HepG2 (cell line): Measurements from ENCODE around the gene RIC3. TPM values are rescaled to one million over a fixed set of nuclear protein-coding genes. Genes with fewer than 3 reads are reported as not detected.

Source experiments
- ATAC-seq: fragments of 200-7000 bp; cut with Tn5 transposase; 3 replicates; pipeline ENCODE4 v1.9.1; 2020; ENCODE audit warnings: mild to moderate bottlenecking, moderate library complexity
- BruUV-seq: library from RNA; stranded (reverse); fragments of 400-500 nt; replicated peaks from 2 replicates; lab custom pipeline; 2021; lab: Mats Ljungman, UMichigan
- CTCF ChIA-PET: fragments of 300-600 bp; formaldehyde crosslinking; extraction: SDS; loops from one replicate; lab custom pipeline; 2021; ENCODE audit warnings: low total read pairs, inconsistent platforms, low intra/inter-chr PET ratio; lab: Yijun Ruan, JAX
- POLR2A ChIA-PET: fragments of 350-600 bp; sonication (Branson Sonifier 250); formaldehyde crosslinking; loops from one replicate; lab custom pipeline; 2020; ENCODE audit warnings: antibody characterized with exemption, inconsistent platforms; lab: Yijun Ruan, JAX
- DNase-seq: peaks from one replicate; pipeline ENCODE4 v3.0.0-alpha.2; 2015; ENCODE audit warnings: low spot score
- FAIRE-seq: peaks from 3 replicates; lab custom pipeline; 2011; peaks lifted over from hg19 to GRCh38; lab: Jason Lieb, UNC
- H2AFZ ChIP-seq: one replicate; pipeline ENCODE4 v1.6.1; 2011; ENCODE audit warnings: low read length, inconsistent platforms
- H3K27ac ChIP-seq: fragments of 300-600 bp; 3 replicates; pipeline ENCODE4 v1.8.0; 2011; ENCODE audit warnings: mixed run types, mild to moderate bottlenecking, mixed read lengths, low read length, inconsistent platforms; ENCODE audit not compliant: insufficient read depth; ENCODE audit errors: extremely low read length
- H3K27me3 ChIP-seq, 2 experiments: fragments of 200-600 bp in 1 of 2; 2 replicates in 1 of 2; 3 replicates in 1 of 2; pipeline versions ENCODE4 v1.6.0 to v1.8.0; 2011; ENCODE audit warnings: low read length in 2 of 2, mild to moderate bottlenecking in 2 of 2, moderate library complexity in 2 of 2, inconsistent platforms in 1 of 2; ENCODE audit not compliant: insufficient read depth in 2 of 2, control insufficient read depth in 1 of 2
- H3K36me3 ChIP-seq, 2 experiments: fragments of 200-600 bp in 1 of 2; replicated peaks in 1 of 2; 2 replicates in 1 of 2; 3 replicates in 1 of 2; pipeline versions ENCODE4 v1.5.1 to v1.8.0; 2011; ENCODE audit warnings: low read length in 2 of 2, inconsistent platforms in 1 of 2; ENCODE audit not compliant: insufficient read depth in 2 of 2, control insufficient read depth in 1 of 2
- H3K4me1 ChIP-seq: 2 replicates; pipeline ENCODE4 v1.5.1; 2012; ENCODE audit warnings: low read length, inconsistent platforms; ENCODE audit not compliant: insufficient read depth
- H3K4me2 ChIP-seq: 2 replicates; pipeline ENCODE4 v1.6.0; 2011; ENCODE audit warnings: low read depth, low read length, inconsistent platforms
- H3K4me3 ChIP-seq, 3 experiments: fragments of 200-600 bp in 1 of 3; sonication (generic), shearing (Covaris generic) in 1 of 3; replicated peaks in 1 of 3; 2 replicates each; pipeline ENCODE4 v1.5.1; 2011 to 2016; ENCODE audit warnings: low read length in 3 of 3, inconsistent platforms in 2 of 3, low read depth in 2 of 3, mild to moderate bottlenecking in 2 of 3, control low read depth in 1 of 3, mixed read lengths in 1 of 3; ENCODE audit not compliant: insufficient read depth in 1 of 3
- H3K79me2 ChIP-seq: one replicate; pipeline ENCODE4 v1.6.1; 2011; ENCODE audit warnings: low read length, inconsistent platforms; ENCODE audit not compliant: insufficient read depth
- H3K9ac ChIP-seq: 2 replicates; pipeline ENCODE4 v1.6.0; 2011; ENCODE audit warnings: mild to moderate bottlenecking, low read depth, low read length, inconsistent platforms; ENCODE audit not compliant: insufficient read depth
- H3K9me3 ChIP-seq: 2 replicates; pipeline ENCODE4 v1.5.1; 2012; ENCODE audit warnings: mild to moderate bottlenecking, low read length
- H4K20me1 ChIP-seq: 2 replicates; pipeline ENCODE4 v1.6.0; 2011; ENCODE audit warnings: inconsistent platforms, mild to moderate bottlenecking, low read length, moderate library complexity; ENCODE audit not compliant: insufficient read depth
- CENPT ChIP-seq: sonication (generic); formaldehyde crosslinking; IDR thresholded peaks from 2 replicates; pipeline ENCODE4 v1.8.0; 2022; ENCODE audit warnings: low read depth, mild to moderate bottlenecking, moderate library complexity, missing genetic modification reagents
- FOXP1 ChIP-seq, 2 experiments: fragments of 450-650 bp in 1 of 2; IDR thresholded peaks; 2 replicates each; pipeline ENCODE4 v1.6.1; 2017 to 2018; ENCODE audit warnings: antibody characterized with exemption in 1 of 2
- MIER3 ChIP-seq: IDR thresholded peaks from 2 replicates; pipeline ENCODE4 v1.6.1; 2016; ENCODE audit warnings: missing compliant biosample characterization, borderline replicate concordance
- ZBTB38 ChIP-seq: sonication (generic); formaldehyde crosslinking; IDR thresholded peaks from 2 replicates; pipeline ENCODE4 v1.5.1; 2020; ENCODE audit warnings: mild to moderate bottlenecking, missing genetic modification reagents
- ZC3H4 ChIP-seq: sonication (generic); formaldehyde crosslinking; IDR thresholded peaks from 2 replicates; pipeline ENCODE4 v1.4.0; 2020; ENCODE audit warnings: missing genetic modification reagents, borderline replicate concordance
- ZGPAT ChIP-seq: IDR thresholded peaks from 2 replicates; pipeline ENCODE4 v1.6.1; 2016; ENCODE audit warnings: mild to moderate bottlenecking
- WGBS: methylation state at CpG from one replicate; pipeline ENCODE4 v1.1.6; 2017; ENCODE audit warnings: low lambda C conversion rate; 5-methylcytosine and 5-hydroxymethylcytosine counted together
- in situ Hi-C: cut with HindIII; loops from 2 replicates; pipeline ENCODE4 v1.10.0; 2017; ENCODE audit warnings: low pct_unique_long_range_greater_than_20kb; ENCODE audit not compliant: extremely low pct_ligation_motif_present
- intact Hi-C: fragments of 100-400 bp; cut with micrococcal nuclease; formaldehyde crosslinking; loops from one replicate; pipeline ENCODE4 v1.10.0; 2022; ENCODE audit not compliant: unreplicated experiment
- polyA plus RNA-seq, 8 experiments: library from polyadenylated mRNA; depleted of rRNA in 3 of 8; stranded (reverse) in 7 of 8; unstranded in 1 of 8; fragments of >200 nt; fragmentation: Illumina TruSeq in 4 of 8; extraction: Trizol in 4 of 8; gene quantifications; 2 replicates each; pipeline versions ENCODE4 v1.2.1 to v1.2.3, GENCODE V29; 2011 to 2016; ENCODE audit warnings: low read depth in 4 of 8, missing spikeins in 1 of 8, mixed read lengths in 1 of 8; ENCODE audit not compliant: insufficient read depth in 1 of 8
- total RNA-seq, 5 experiments: library from RNA; depleted of rRNA; stranded (reverse); fragments of >200 nt; fragmentation: Illumina TruSeq; extraction: Trizol; gene quantifications; 2 replicates each; pipeline ENCODE4 v1.2.3, GENCODE V29; 2016; ENCODE audit warnings: low read depth in 1 of 5
- TF ChIP-seq, protein P1 (sequence below): fragments of 450-650 bp; IDR thresholded peaks from 2 replicates; pipeline ENCODE4 v1.6.1; 2017; ENCODE audit warnings: mild to moderate bottlenecking
- TF ChIP-seq, protein P2 (sequence below): IDR thresholded peaks from 2 replicates; pipeline ENCODE4 v1.4.0; 2020; ENCODE audit warnings: mild to moderate bottlenecking, missing genetic modification reagents

RIC3 gene
- total and polyA plus RNA-seq, 2 of the 13 experiments (the other 11 are each of a cell fraction or from before 2014, with no cell fraction given), result not detected

DNA sequence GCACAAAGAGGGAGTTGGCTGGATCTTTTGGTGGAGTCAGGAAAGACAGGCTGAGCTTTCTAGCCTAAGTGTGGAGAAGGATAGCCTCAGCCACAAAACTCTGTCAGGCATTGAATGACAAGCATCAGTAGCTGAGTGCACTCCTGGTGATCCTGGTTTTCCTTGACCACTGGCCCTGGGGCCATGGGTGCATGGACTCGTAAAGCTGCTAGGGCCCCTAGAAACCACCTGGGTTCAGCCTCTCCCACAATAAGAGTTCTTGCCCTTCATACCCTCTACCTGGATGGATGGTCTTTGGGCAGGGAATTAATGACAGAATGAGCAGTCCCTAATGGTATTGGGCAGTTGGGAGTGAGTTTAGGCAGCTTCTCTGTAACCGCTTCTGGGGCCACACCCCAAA is 64.9 kb downstream of the RIC3 start (continued):
- TF ChIP-seq, protein P1, sequence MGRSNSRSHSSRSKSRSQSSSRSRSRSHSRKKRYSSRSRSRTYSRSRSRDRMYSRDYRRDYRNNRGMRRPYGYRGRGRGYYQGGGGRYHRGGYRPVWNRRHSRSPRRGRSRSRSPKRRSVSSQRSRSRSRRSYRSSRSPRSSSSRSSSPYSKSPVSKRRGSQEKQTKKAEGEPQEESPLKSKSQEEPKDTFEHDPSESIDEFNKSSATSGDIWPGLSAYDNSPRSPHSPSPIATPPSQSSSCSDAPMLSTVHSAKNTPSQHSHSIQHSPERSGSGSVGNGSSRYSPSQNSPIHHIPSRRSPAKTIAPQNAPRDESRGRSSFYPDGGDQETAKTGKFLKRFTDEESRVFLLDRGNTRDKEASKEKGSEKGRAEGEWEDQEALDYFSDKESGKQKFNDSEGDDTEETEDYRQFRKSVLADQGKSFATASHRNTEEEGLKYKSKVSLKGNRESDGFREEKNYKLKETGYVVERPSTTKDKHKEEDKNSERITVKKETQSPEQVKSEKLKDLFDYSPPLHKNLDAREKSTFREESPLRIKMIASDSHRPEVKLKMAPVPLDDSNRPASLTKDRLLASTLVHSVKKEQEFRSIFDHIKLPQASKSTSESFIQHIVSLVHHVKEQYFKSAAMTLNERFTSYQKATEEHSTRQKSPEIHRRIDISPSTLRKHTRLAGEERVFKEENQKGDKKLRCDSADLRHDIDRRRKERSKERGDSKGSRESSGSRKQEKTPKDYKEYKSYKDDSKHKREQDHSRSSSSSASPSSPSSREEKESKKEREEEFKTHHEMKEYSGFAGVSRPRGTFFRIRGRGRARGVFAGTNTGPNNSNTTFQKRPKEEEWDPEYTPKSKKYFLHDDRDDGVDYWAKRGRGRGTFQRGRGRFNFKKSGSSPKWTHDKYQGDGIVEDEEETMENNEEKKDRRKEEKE, result no peak
- TF ChIP-seq ZGPAT (CRISPR knock-in tag) (no peak), CENPT (CRISPR knock-in tag) (no peak), MIER3 (no peak), ZBTB38 (CRISPR knock-in tag) (no peak), ZC3H4 (no peak)
- TF ChIP-seq, all 625 proteins: peak for 0

GRCh38 chr11:8102965-8103364 is 65.9 kb downstream of the RIC3 start:
- no peak overlapping the region for H3K4me2 ChIP-seq
- H3K4me1 ChIP-seq, result no peaks in the 10 kb centered on the region
- no TSS peak for BruUV-seq
- no peak overlapping the region for H2AFZ ChIP-seq
- H4K20me1 ChIP-seq, result no peaks in the 10 kb centered on the region
- no peaks in the 10 kb centered on the region for H3K27me3 ChIP-seq
- CTCF ChIA-PET, result no interaction called here
- no peaks in the 10 kb centered on the region for H3K9me3 ChIP-seq
- DNase-seq (no peak), FAIRE-seq (no peak), ATAC-seq (no peak)
- H3K79me2 ChIP-seq, result no peaks in the 10 kb centered on the region
- intact Hi-C loops (no loop called here), in situ Hi-C loops (no loop called here)
- peaks cover 0 to 8% of the 10 kb centered on the region in 2 experiments; a peak in 2 of 5 replicates for H3K36me3 ChIP-seq
- 90% methylated on average over 5 of the region's 7 CpGs for WGBS
- H3K9ac ChIP-seq, result no peak overlapping the region
- H3K27ac ChIP-seq, result no peak overlapping the region
- POLR2A ChIA-PET, result no interaction called here
- H3K4me3 ChIP-seq, result no peak overlapping the region
- TF ChIP-seq, protein P2, sequence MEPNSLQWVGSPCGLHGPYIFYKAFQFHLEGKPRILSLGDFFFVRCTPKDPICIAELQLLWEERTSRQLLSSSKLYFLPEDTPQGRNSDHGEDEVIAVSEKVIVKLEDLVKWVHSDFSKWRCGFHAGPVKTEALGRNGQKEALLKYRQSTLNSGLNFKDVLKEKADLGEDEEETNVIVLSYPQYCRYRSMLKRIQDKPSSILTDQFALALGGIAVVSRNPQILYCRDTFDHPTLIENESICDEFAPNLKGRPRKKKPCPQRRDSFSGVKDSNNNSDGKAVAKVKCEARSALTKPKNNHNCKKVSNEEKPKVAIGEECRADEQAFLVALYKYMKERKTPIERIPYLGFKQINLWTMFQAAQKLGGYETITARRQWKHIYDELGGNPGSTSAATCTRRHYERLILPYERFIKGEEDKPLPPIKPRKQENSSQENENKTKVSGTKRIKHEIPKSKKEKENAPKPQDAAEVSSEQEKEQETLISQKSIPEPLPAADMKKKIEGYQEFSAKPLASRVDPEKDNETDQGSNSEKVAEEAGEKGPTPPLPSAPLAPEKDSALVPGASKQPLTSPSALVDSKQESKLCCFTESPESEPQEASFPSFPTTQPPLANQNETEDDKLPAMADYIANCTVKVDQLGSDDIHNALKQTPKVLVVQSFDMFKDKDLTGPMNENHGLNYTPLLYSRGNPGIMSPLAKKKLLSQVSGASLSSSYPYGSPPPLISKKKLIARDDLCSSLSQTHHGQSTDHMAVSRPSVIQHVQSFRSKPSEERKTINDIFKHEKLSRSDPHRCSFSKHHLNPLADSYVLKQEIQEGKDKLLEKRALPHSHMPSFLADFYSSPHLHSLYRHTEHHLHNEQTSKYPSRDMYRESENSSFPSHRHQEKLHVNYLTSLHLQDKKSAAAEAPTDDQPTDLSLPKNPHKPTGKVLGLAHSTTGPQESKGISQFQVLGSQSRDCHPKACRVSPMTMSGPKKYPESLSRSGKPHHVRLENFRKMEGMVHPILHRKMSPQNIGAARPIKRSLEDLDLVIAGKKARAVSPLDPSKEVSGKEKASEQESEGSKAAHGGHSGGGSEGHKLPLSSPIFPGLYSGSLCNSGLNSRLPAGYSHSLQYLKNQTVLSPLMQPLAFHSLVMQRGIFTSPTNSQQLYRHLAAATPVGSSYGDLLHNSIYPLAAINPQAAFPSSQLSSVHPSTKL (CRISPR knock-in tag), result no peak
- TF ChIP-seq FOXP1 (IDR thresholded peaks at IDR 0.05), result no peak
- TF ChIP-seq FOXP1 (CRISPR knock-in tag; IDR thresholded peaks at IDR 0.05), result no peak
